CD4-positive, alpha-beta memory T cell (primary cell): ENCODE measurements around the gene RASGRF1. TPM values are rescaled to one million over a fixed set of nuclear protein-coding genes. Genes with fewer than 3 reads are reported as not detected.

Experiments used
- CTCF ChIA-PET: fragments of 350-600 bp; sonication (Branson Sonifier 250); formaldehyde crosslinking; loops from one replicate; lab custom pipeline; 2021; ENCODE audit warnings: inconsistent platforms; ENCODE audit not compliant: partially characterized antibody; lab: Charles Lee
- POLR2A ChIA-PET: fragments of 350-600 bp; sonication (Branson Sonifier 250); formaldehyde crosslinking; loops from one replicate; lab custom pipeline; 2021; ENCODE audit not compliant: partially characterized antibody; lab: Charles Lee
- DNase-seq, 5 donors: peaks; one replicate each; pipeline versions ENCODE4 v3.0.0 to v3.0.0-alpha.2; 2020 to 2022; ENCODE audit warnings: mixed read lengths in 1 of 5
- H3K27ac ChIP-seq: one replicate; pipeline ENCODE4 v1.7.0; 2013; ENCODE audit warnings: low read depth, low read length
- H3K27me3 ChIP-seq: 2 replicates; pipeline ENCODE4 v1.7.0; 2013; ENCODE audit warnings: mild to moderate bottlenecking, low read length, moderate library complexity; ENCODE audit not compliant: insufficient read depth
- H3K36me3 ChIP-seq: 2 replicates; pipeline ENCODE4 v1.7.0; 2013; ENCODE audit warnings: mild to moderate bottlenecking, low read length, moderate library complexity; ENCODE audit not compliant: insufficient read depth
- H3K4me1 ChIP-seq: 2 replicates; pipeline ENCODE4 v1.7.0; 2013; ENCODE audit warnings: mild to moderate bottlenecking, low read length, moderate library complexity; ENCODE audit not compliant: insufficient read depth
- H3K4me3 ChIP-seq, 2 donors: one replicate each; pipeline ENCODE4 v1.7.0; 2013; ENCODE audit warnings: low read length in 2 of 2, mild to moderate bottlenecking in 1 of 2
- H3K9me3 ChIP-seq, 2 donors: one replicate each; pipeline ENCODE4 v1.7.0; 2013; ENCODE audit warnings: low read length in 2 of 2, control low read depth in 1 of 2; ENCODE audit not compliant: control insufficient read depth in 1 of 2
- H3K27ac Mint-ChIP-seq, 7 donors: one replicate each; pipeline ENCODE4 v1.8.0; 2020 to 2021; ENCODE audit warnings: mixed read lengths in 7 of 7, mild to moderate bottlenecking in 6 of 7, inconsistent platforms in 3 of 7, moderate library complexity in 3 of 7
- H3K27me3 Mint-ChIP-seq, 2 donors: one replicate each; pipeline ENCODE4 v1.8.0; 2020 to 2021; ENCODE audit warnings: mixed read lengths in 2 of 2
- H3K36me3 Mint-ChIP-seq, 2 donors: one replicate each; pipeline ENCODE4 v1.8.0; 2020 to 2021; ENCODE audit warnings: mixed read lengths in 2 of 2, inconsistent platforms in 1 of 2, mild to moderate bottlenecking in 1 of 2
- H3K4me1 Mint-ChIP-seq, 4 donors: one replicate each; pipeline ENCODE4 v1.8.0; 2020 to 2021; ENCODE audit warnings: mixed read lengths in 4 of 4, mild to moderate bottlenecking in 1 of 4
- H3K4me3 Mint-ChIP-seq, 8 donors: one replicate each; pipeline ENCODE4 v1.8.0; 2020 to 2021; ENCODE audit warnings: mixed read lengths in 8 of 8, mild to moderate bottlenecking in 7 of 8, moderate library complexity in 6 of 8, inconsistent platforms in 3 of 8
- H3K9me3 Mint-ChIP-seq, 8 donors: one replicate each; pipeline ENCODE4 v1.8.0; 2020 to 2021; ENCODE audit warnings: mixed read lengths in 8 of 8, mild to moderate bottlenecking in 5 of 8, inconsistent platforms in 3 of 8, moderate library complexity in 1 of 8
- intact Hi-C: fragments of 100-400 bp; cut with micrococcal nuclease; formaldehyde crosslinking; loops from one replicate; pipeline ENCODE4 v1.15.1; 2023
- polyA plus RNA-seq, 2 donors: library from polyadenylated mRNA; unstranded; fragments of 300-500 nt; fragmentation: Illumina TruSeq; gene quantifications; one replicate each; pipeline ENCODE4 v1.2.3, GENCODE V29; 2021
- total RNA-seq, 2 experiments: library from RNA; stranded (reverse); gene quantifications; one replicate each; pipeline ENCODE4 v1.2.3, GENCODE V29; 2021

The RASGRF1 gene
- total and polyA plus RNA-seq, 4 experiments from 2014 or later, result not detected

DNA sequence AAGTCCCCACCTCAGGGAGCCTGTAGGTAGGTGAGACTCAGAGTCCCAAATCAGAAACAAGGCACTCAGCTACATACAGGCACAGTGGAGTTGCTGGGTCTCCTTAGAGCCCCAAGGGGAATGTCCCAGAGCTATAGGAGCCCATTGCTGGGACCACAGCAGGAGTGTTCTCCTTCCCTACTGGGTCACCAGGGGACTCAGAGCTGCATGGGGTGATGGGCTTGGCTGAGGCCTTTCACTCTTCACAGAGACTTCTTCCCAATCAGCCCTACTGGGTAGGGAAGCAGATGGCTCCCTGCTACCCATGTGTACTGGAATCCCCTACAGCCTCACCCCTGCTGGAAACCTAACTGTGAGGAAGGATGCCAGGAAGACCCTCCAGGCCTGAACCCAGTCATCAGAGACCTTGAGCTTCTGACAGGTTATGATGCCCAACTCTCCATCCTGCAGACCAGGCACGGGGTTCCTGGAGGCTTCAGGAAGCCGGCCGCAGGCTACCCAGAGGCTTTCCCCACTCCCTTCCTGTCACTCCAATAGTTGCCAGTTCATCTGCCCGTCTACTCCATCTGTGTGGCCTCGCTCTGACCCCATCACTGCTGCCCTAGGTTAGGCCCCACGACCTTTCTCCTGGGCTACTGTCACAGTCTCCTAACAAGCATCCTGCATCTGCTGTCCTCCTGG, 24.0 kb downstream of the RASGRF1 start:
- no peak for DNase-seq
- peaks cover 0 to 5% of the 10 kb centered on the region in 2 donors for H3K27me3 Mint-ChIP-seq
- Histone ChIP-seq H3K4me1 (no peaks in the 10 kb centered on the region), H3K9me3 (no peaks in the 10 kb centered on the region), H3K4me3 (no peak overlapping the region), H3K27ac (no peak overlapping the region), H3K27me3 (no peaks in the 10 kb centered on the region), H3K36me3 (no peaks in the 10 kb centered on the region)
- H3K4me3 Mint-ChIP-seq, result no peak overlapping the region
- CTCF ChIA-PET, result no interaction called here
- no peak overlapping the region for H3K27ac Mint-ChIP-seq
- no peaks in the 10 kb centered on the region for H3K9me3 Mint-ChIP-seq
- intact Hi-C loops, result no loop called here
- H3K36me3 Mint-ChIP-seq, result no peaks in the 10 kb centered on the region
- POLR2A ChIA-PET, result no interaction called here
- no peaks in the 10 kb centered on the region for H3K4me1 Mint-ChIP-seq

GRCh38 chr15:79065706-79066376, 24.7 kb downstream of the RASGRF1 start:
- ChIA-PET CTCF (no interaction called here), POLR2A (no interaction called here)
- intact Hi-C loops, result no loop called here
- Histone ChIP-seq H3K9me3 (no peaks in the 10 kb centered on the region), H3K27ac (no peak overlapping the region), H3K4me3 (no peak overlapping the region), H3K27me3 (no peaks in the 10 kb centered on the region), H3K36me3 (no peaks in the 10 kb centered on the region), H3K4me1 (no peaks in the 10 kb centered on the region)
- Mint-ChIP-seq H3K27ac (no peak overlapping the region), H3K4me1 (no peaks in the 10 kb centered on the region), H3K9me3 (no peaks in the 10 kb centered on the region), H3K27me3 (peaks cover 0 to 5% of the 10 kb centered on the region in 2 donors), H3K36me3 (no peaks in the 10 kb centered on the region), H3K4me3 (no peak overlapping the region)
- DNase-seq, result no peak

DNA sequence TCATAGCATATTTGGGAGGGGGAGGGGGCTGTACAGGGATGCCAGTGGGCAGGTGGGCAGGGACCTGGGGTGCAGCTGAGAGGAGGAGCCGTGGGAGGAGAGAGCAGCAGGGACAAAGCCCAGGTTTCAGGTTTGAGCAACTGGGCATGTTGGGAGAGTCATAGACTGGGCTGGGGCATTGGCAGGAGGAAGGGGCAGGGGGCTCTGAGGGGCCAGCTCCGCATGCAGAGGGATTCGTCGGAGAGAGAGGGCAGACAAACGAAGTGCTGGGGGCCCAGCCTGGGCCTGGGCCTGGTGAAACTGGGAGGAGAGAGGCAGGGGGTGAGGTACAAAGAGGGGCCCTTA, 25.2 kb downstream of the RASGRF1 start:
- Mint-ChIP-seq H3K27me3 (peaks cover 0 to 5% of the 10 kb centered on the region in 2 donors), H3K9me3 (no peaks in the 10 kb centered on the region), H3K27ac (no peak overlapping the region), H3K4me3 (no peak overlapping the region), H3K4me1 (no peaks in the 10 kb centered on the region), H3K36me3 (no peaks in the 10 kb centered on the region)
- no peaks in the 10 kb centered on the region for H3K4me1 ChIP-seq
- intact Hi-C loops, result no loop called here
- H3K27me3 ChIP-seq, result no peaks in the 10 kb centered on the region
- H3K36me3 ChIP-seq, result no peaks in the 10 kb centered on the region
- H3K4me3 ChIP-seq, result no peak overlapping the region
- no peak overlapping the region for H3K27ac ChIP-seq
- CTCF ChIA-PET, result no interaction called here
- no peaks in the 10 kb centered on the region for H3K9me3 ChIP-seq
- DNase-seq, result no peak
- POLR2A ChIA-PET, result no interaction called here

DNA sequence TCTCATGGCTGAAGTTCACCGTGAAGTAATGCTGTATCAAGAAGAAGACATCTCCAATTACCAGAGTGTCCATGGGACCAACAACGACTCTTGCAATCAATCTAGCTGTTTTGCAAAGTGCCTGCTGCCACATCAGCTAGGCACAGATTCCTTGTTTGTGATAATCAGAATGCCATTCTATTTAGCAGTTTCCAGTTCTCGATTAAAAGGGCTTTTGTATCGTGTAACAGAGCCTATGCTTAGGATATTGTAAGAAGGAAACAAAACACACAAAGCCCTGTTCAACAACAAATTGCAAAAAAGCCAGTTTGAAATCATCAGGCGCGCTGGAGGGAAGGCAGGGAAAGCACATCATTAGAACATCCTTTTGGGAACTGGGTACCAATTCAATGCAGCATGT, 26.1 kb downstream of the RASGRF1 start:
- Mint-ChIP-seq H3K27me3 (peaks cover 1 to 8% of the 10 kb centered on the region in 2 donors), H3K4me1 (no peaks in the 10 kb centered on the region), H3K4me3 (no peak overlapping the region), H3K9me3 (no peaks in the 10 kb centered on the region), H3K36me3 (no peaks in the 10 kb centered on the region), H3K27ac (no peak overlapping the region)
- intact Hi-C loops, result no loop called here
- Histone ChIP-seq H3K4me3 (no peak overlapping the region), H3K27me3 (no peaks in the 10 kb centered on the region), H3K9me3 (no peaks in the 10 kb centered on the region), H3K4me1 (no peaks in the 10 kb centered on the region), H3K36me3 (no peaks in the 10 kb centered on the region), H3K27ac (no peak overlapping the region)
- no peak for DNase-seq
- ChIA-PET CTCF (no interaction called here), POLR2A (no interaction called here)

GRCh38 chr15:79060175-79060574, 30.4 kb downstream of the RASGRF1 start:
- Mint-ChIP-seq H3K36me3 (no peaks in the 10 kb centered on the region), H3K9me3 (no peaks in the 10 kb centered on the region), H3K4me3 (no peak overlapping the region), H3K27me3 (peaks cover 9 to 10% of the 10 kb centered on the region in 2 donors), H3K4me1 (no peaks in the 10 kb centered on the region), H3K27ac (no peak overlapping the region)
- H3K9me3 ChIP-seq, result no peaks in the 10 kb centered on the region
- H3K36me3 ChIP-seq, result no peaks in the 10 kb centered on the region
- intact Hi-C loops, result no loop called here
- H3K4me1 ChIP-seq, result no peaks in the 10 kb centered on the region
- no peak for DNase-seq
- ChIA-PET POLR2A (no interaction called here), CTCF (no interaction called here)
- no peak overlapping the region for H3K4me3 ChIP-seq
- no peak overlapping the region for H3K27ac ChIP-seq
- no peaks in the 10 kb centered on the region for H3K27me3 ChIP-seq

GRCh38 chr15:79059081-79059572, 31.5 kb downstream of the RASGRF1 start:
- Histone ChIP-seq H3K9me3 (no peaks in the 10 kb centered on the region), H3K4me1 (no peaks in the 10 kb centered on the region), H3K27ac (no peak overlapping the region), H3K36me3 (no peaks in the 10 kb centered on the region), H3K4me3 (no peak overlapping the region), H3K27me3 (no peaks in the 10 kb centered on the region)
- no peak for DNase-seq
- Mint-ChIP-seq H3K4me3 (no peak overlapping the region), H3K9me3 (no peaks in the 10 kb centered on the region), H3K36me3 (no peaks in the 10 kb centered on the region), H3K27ac (no peak overlapping the region), H3K27me3 (peaks cover 9 to 10% of the 10 kb centered on the region in 2 donors), H3K4me1 (no peaks in the 10 kb centered on the region)
- intact Hi-C loops, result no loop called here
- ChIA-PET POLR2A (no interaction called here), CTCF (no interaction called here)

- ChIA-PET CTCF (no interaction called here), POLR2A (no interaction called here)
- H3K9me3 Mint-ChIP-seq, result no peaks in the 10 kb centered on the region
- H3K4me1 ChIP-seq, result no peaks in the 10 kb centered on the region
- no peaks in the 10 kb centered on the region for H3K27me3 ChIP-seq
- no peak overlapping the region for H3K4me3 Mint-ChIP-seq
- peaks cover 9 to 12% of the 10 kb centered on the region in 2 donors for H3K27me3 Mint-ChIP-seq
- no peak overlapping the region for H3K27ac Mint-ChIP-seq
- no peak for DNase-seq
- intact Hi-C loops, result no loop called here
- H3K4me3 ChIP-seq, result no peak overlapping the region
- no peaks in the 10 kb centered on the region for H3K9me3 ChIP-seq
- no peaks in the 10 kb centered on the region for H3K36me3 ChIP-seq
- no peaks in the 10 kb centered on the region for H3K36me3 Mint-ChIP-seq
- no peak overlapping the region for H3K27ac ChIP-seq
- H3K4me1 Mint-ChIP-seq, result no peaks in the 10 kb centered on the region
Observed at GRCh38 chr15:79058260-79058850, 32.2 kb downstream of the RASGRF1 start.
